ENCODE data around the gene THAP7.

DNA sequence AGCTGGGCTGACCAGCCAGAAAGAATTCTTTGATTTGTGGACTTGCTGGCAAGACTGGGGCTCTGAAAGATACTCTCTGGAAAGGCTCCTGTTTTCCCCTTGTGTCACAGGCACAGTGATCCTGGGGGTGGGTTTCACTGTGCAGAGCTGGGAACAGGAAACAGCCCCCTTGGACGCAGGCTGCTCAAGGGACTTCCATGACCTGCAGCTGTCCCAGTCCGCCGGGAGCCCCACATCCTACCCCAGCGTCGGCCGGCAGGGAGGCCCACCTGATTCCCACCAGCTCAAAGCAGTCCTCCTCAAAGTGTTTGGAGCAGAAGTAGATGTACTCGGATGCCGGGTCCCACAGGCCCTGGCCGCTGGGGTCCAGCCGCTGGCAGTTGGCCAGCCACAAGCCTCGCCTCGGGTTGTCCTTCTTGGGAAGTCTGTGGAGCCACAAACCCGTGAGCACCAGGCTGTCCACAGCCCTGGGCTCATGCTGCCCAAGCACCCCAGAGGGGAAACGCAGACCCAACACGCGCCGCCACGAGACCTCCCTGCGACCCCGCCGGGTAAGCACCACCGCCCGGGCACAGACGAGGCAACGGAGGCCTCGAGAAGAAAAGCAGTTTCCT is 824 bp downstream of the THAP7 start:
- TF ChIP-seq CTCF (IDR thresholded peaks at IDR 0.05; ENCODE audit: low read depth, low read length) = no peak
- TF ChIP-seq EZH2phosphoT487 (IDR thresholded peaks at IDR 0.05; ENCODE audit: low read depth) = no peak
